ENCODE measurements around the gene DEFB132. TPM values are rescaled to one million over a fixed set of nuclear protein-coding genes. Genes with fewer than 3 reads are reported as not detected.

Gene DEFB132
- total RNA-seq, 1 donor from 2014 or later, result not detected

DNA sequence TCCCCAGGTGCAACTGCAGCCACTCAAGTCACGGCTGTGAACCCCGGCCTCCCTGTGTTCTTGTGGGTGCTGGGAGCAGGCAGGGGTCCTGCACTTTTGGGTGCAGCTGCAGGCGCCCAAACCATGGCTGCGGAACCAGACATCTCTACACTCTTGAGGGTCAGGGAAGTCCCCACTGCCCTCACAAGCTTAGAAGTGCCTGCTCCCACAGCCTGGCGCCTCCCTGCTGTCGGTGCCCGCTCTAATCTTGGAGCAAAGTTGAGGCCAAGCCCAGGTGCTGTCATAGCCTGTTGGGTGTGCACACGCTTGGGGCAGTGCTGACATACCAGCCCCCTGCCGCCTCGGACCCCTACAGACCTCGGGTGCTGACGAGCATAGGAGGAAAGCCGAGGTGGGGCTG lies 6.2 kb downstream of the DEFB132 start:
- no peak for DNase-seq (ENCODE audit: low read depth, low spot score)

DNA sequence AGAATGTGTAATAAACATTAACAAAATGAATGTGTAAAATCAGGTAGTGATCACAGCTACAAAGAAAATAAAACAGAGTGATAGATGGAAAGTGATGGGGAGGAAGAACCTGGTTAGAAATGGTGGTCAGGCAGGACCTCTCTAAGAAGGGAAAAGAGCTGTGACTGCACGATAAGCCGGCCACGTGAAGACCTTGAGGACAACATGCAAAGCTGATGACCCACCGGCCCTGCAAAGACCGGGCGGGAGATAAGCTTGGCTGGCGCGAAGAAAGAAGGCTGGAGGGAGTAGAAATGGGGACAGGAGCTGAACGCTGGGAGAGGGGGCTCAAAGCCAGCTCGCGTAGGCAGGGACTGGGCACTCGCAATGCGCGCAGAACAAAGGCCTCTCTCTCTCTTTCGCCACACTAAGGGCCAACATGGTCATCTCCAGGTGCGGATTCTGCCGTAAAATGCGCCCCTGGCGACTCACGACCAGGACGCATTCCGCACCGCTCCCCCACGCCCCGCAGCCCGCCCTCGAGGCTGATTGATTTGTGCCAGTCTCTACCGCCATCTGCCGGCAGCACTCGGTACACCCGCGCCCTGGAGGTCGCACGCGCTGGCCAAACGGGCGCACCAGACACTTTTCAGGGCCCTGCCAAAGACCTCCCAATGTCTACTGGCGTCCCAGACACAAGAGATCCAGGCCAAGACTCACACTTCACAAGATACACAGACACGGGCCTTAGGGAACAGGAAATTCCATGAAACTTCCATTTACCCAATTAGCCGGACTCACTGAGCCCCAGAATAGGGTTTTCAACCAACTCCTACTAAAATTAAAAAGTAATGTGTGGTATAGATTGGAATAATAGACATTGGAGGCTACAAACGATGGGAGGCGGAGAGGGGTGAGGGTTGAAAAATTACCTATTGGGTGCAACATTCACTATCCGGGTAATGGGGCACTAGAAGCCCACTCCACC lies 9.4 kb downstream of the DEFB132 start:
- peak; percentile 32 for DNase-seq (ENCODE audit: low read depth, low spot score)

DNA sequence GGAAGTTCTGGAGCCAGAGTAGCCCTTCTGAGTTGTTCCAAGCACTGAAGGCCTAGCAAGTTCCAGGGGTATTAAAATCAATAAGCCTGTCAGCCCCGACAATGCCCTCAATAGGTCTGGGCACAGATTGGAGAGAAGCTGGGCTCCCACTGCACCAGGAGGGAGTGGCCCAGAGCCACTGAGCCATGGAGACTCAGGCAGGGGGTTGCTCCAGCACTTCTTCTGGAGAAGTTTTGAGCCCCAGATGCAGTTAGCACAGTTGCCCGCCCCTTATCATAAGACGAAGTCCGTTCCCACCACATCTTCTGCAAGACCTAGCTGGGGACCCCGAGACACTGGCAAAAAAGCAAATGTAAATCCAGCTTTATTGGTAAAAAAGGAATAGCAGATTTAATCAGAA lies 13.0 kb downstream of the DEFB132 start:
- DNase-seq (ENCODE audit: low read depth, low spot score), result no peak

DNA sequence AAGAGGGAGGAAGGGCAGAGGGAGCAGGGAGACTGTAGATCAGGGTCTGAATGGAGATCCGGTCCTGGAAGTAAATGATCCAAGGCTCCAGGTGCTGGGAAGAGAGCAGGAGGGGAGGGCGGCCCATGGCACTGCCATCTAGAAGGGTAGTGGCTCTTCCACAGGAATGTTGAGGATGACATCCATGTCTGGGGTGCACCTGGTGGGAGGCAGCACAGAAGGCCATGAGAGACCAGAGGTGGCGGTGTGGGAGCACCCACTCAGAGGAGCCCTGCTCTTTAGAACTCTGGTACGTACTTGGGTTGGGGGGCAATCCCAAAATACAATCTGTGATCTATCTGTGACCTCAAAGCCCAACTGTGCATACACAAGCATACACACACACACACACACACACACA lies 13.5 kb downstream of the DEFB132 start:
- no peak for DNase-seq (ENCODE audit: low read depth, low spot score)

DNA sequence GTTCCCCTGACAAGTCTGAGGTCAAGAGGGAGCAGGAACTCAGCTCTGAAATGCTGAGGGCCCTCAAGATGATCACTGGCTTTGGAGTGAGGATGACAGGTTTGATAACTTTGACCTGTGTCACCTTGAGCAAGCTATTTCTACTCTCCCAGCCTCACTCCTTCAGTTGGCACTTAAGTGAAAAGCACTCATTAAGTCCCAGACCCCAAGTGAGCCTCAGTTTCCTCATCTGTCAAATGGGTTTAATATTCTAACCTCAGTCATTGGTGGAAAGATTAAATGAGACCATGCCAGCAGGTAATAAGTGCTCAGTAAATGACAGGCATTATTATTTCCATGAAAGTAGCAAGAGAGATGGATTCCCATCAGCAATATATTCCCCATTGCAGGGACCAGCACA lies 14.0 kb downstream of the DEFB132 start:
- no peak for DNase-seq (ENCODE audit: low read depth, low spot score)

DNA sequence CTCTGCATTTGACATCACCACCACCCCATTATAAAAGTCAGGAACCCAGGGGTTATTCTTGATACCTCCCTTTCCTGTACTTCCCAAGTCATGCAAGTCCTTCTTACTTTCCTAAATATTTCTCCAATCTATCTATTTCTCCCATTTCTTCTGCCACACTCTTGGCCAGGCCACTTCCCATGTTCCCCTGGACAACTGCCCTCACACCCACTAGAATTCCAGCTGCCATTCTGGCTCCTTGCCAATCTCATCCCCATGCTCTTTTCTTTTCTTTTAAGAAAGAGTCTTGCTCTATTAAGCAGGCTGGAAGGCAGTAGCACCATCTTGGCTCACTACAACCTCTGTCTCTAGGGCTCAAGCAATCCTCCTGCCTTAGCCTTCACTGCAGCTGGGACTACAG lies 15.2 kb downstream of the DEFB132 start:
- DNase-seq (ENCODE audit: low read depth, low spot score), result no peak

DNA sequence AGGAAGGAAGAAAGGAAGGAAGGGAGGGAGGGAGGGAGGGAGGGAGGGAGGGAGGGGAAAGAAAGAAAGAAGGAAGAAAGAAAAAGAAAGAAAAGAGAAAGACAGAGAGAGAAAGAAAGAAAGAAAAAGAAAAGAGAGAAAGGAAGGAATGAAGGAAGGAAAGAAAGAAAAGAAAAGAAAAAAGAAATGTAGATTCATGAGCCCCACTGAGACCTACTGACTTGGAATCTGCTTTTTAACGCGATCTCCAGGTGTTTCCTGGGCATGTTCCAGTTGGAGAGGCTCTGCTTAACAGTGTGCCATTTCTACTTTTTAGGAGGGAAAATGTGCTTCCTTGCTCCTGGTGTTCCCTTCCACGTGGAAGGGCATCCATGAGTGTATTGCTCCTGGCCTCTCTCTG lies 16.4 kb downstream of the DEFB132 start:
- no peak for DNase-seq (ENCODE audit: low read depth, low spot score)

DNA sequence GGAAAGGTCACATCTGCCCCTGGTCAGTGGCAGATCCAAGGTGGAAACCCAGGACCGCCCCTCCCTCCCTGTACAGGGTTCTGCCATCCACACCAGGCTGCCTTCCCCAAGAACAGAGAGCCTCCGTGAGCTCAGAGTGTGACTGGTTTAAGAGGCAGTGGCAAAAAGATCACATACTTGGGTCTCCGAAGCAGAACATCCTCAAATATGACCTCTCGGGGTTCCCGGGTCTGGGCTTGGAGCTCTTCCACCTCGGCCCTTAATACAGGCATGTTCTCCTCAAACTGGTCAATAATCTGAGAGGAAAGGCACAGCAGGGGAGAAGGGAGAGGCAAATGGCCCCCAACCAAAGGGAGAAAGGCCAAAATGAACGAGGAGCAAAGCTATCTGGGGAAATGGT lies 18.3 kb downstream of the DEFB132 start:
- DNase-seq (ENCODE audit: low read depth, low spot score), result no peak

DNA sequence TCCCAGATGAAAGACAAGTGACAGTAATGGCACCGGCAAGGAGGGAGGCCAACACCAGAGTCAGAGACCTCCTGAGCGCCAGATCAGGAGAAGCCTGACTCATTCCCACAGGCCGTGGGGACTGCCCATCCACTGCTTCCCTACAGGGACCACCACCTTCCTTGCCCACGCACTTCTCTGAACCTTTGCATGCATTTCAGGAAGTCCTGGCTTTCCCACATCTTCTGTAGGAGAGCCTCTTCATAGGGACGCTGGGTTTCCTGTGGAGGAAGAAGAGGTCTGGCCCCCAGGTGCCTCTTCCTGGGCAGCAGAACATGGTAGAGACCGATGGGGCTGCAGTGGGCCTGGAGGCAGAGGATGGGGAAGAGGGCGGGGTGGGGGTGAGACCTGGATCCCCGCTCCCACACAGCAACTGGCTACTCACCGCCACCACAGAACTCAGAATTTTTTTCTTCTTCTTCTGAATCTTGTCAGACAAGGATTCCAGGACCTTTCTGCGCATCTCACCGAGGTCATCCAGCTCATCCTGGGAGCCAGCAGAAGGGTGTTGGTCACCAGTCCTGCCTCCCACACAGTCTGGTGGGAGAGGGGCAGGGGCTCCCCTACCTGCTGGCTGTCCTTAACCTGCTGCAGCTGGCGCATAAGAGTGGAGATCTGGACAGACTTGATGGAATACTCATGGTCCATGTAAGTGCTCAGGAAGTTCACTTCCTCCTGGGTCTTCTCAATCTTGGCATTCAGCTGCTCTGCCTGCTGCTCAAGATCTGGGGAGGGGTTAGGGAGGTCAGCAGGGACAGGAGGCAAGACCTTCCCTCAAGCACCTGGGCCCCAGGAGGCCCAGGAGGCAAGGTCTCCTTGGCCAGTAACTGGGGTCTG lies 19.3 kb downstream of the DEFB132 start:
- DNase-seq (ENCODE audit: low read depth, low spot score), result no peak

DNA sequence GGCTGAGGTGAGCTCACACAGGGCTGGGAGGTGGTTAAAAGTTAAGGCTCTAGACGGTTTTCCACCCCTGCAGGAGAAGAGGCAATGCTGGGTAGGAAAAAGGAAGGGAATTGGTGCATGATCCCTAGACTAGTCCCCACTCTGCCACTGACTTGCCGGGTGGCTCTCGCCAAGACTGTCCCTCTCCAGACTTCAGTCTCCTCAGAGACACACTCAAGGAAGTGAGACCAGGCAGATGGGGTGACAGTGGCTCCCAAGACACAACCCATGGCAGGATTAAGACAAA lies 19.9 kb downstream of the DEFB132 start:
- DNase-seq (ENCODE audit: low read depth, low spot score), result no peak

DNA sequence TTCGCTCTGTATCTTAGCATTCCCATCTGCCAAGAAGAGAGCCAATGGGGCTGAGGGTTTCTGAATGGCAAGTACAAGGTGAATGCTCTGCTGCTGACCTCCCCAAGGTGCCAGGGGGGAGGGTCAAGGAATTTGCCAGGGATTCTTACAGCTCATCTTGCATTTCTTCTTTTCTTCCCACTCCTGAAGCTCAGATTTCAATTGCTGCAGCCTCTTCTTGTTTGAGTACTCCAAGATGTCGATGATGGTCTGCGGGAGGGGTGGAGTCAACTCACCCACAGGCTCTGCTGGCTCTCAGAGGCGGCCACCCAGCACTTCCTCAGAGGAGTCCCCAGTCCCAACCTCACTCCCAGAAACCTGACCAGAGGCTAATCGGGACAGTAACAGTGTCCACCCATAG lies 20.7 kb downstream of the DEFB132 start:
- no peak for DNase-seq (ENCODE audit: low read depth, low spot score)

DNA sequence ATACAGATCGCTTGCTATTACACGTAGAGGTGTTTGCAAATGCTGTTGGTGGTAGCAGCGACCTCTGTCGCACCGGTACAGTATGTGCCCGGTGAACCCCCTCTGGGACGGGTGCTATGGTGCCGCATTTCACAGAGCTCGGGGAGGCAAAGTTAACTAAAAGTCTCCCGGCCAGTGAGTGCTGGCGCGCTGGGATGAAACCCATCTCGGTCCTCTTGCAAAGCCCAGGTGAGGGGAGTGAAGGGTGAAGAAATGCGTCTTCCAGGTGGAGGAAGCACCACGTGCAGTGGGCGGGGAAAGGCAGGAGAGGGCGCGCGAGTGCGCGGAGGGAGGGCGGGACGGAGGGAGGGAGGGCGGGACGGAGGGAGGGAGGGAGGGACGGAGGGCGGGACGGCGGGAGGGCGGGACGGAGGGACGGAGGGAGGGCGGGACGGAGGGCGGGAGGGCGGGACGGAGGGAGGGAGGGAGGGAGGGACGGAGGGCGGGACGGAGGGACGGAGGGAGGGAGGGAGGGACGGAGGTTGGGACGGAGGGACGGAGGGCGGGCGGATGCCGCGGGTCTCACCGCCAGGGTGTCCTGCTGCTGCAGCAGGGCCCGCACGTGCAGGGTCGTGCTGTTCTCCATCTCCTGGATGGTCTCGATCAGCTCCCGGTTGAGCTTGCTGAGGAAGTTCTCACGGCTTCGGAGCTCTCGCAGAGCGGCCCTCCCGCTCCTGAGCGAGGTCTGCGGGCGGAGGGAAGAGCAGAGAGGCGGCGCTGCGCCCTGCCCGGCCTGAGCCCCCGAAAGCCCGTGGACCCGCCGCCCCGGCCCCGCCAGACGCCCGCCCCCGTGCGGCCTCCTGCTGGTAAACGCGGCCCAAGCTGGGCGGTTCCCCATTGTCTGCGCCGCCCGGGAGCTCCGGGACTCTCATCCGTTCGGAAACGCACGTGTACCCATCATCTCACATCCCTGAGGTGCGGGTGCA lies 21.4 kb downstream of the DEFB132 start:
- DNase-seq (ENCODE audit: low read depth, low spot score), result no peak

DNA sequence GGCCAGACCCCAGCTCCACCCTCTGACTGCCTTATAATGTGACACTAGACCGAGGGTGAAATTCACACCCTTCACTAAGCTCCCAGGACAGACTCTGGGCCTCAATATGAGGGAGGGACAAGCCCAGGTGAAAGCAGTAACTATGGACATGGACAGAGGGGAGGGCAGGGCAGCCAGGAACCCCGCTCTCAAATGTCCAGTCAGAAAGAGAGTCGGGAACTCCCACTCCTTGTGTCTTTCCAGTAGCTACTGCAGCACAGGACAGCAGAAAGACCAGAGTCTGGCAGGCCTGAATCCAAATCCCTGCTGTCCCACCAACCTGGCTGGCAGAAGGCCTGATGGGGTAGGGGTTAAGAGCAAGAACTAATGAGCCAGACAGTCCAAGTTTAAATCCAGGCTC lies 26.6 kb downstream of the DEFB132 start:
- no peak for DNase-seq (ENCODE audit: low read depth, low spot score)

DNA sequence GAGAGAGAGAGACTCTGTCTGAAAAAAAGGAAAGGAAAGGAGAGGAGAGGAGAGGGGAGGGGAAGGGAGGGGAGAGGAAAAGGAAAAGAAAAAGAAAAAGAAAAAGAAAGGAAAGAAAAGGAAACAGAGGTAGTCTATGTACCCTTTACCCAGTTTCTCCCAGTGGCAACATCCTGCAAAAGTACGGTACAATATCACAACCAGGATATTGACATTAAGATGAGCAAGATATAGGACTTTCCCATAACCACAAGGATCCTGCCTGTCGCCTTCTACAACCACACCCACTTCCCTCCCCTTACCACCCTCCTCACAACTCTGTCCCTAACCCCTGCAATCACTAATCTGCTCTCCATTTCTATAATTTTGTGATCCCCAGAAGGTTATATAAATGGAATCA lies 29.0 kb downstream of the DEFB132 start:
- DNase-seq (ENCODE audit: low read depth, low spot score), result no peak

DNA sequence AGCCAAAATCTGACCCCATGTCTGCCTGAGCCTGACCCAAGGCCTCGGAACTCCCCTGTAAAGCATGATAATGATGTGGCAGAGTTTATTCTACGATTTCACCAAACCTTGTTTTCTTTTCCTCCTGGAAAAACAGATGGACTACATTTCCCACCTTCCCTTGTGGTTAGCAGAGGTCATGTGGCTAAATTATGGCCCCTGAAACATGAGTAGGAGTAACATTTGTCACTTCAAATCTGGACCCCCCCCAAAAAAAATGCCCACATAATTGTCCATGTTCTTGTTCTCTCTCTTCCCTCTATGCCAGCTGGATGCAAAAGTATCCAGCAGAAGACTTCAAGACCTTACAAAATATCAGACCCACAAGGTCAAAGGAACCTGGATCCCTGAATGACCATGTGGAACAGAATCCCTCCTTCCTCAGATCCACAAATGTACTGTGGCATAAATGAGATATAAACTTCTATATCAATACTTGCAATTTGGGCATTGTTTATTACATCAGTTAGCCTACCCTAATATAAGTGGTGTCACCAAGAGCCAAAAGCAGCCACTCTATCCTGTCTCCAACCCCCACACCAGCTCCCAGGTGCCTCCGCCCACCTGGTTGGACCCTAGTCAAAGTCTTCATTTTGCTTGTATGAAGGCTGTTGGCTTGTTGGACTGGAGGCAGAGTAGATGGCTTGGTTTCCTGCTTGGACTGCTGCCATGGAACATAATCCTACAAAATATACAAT lies 31.6 kb downstream of the DEFB132 start:
- no peak for DNase-seq (ENCODE audit: low read depth, low spot score)

DNA sequence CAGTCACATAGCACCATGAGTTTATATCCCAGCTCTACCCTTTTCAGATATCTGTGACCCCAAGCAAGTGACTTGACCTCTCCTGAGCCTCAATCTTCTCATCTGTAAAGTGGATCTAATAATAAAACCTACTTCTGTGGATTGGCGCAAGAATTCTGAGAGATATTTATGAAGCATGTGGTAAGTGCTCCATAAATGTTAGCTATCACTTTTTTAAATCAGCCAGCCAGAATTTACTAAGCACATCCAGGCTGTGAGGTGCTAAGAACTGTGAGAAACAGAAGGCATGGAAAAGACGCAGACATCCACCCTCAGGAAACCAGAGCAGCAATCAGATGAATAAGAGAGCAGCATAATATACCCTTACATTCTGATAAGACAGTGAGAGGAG lies 32.2 kb downstream of the DEFB132 start:
- no peak for DNase-seq (ENCODE audit: low read depth, low spot score)

DNA sequence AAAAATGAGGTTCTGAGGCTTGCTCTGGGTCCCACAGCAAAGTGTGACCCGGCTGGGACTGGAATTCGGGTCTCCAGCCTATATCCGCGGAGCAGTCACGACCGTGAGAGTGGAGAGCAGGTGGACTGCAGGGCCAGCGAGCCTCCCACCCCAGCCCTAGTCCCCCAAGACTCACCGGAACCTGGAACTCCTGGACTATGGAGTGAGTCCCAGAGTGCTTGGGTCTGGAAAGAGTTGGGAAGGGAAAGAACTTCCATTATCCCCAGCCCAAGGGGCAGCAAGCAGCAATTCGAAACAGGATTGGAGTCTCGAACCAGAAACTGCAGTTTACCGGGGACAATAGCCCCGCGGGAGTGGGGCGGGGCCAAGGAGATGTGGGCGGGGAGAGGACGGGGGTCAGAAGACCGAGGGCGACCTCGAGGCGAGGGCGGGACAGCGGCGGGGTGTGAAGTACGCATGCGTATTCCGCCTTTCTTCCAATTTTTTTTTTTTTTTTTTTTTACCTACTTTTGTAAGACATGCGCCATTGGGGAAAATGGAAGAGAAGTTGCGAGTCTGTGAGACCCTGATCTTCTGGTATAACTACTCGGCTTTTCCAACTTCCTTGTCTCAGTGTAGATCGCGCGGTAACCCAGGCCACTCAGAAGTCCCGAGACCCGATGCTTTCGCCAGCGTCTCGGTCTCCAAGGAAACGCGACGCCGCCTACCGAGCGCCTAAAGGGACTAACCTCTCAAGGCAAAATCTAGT lies 32.7 kb downstream of the DEFB132 start, which contains the start of gene C20orf96:
TSS of gene C20orf96 (minus strand) at position 667 of the 748 bp plus-strand sequence. CDS start at position 527, 140 bp downstream.
- peak; percentile 75 for DNase-seq (ENCODE audit: low read depth, low spot score)

DNA sequence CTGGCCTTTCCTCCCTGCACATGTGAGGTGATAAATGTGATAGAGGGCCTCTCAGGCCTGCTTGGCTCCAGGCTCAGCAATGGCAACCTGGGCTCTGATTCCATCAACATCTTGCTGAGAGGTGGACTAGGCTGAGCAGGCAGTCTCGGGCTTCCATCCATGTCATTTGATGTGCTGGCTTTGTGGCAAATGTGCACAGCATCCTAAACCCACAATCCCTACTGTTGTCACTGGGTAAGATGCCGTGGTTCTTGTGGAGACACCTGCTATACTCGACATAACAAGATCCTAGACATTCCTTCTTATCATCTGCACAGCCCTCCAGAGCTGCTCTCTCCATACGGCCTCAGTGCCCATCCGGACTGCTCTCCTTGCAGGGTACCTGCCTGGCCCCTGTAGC lies 37.1 kb downstream of the DEFB132 start:
- no peak for DNase-seq (ENCODE audit: low read depth, low spot score)

DNA sequence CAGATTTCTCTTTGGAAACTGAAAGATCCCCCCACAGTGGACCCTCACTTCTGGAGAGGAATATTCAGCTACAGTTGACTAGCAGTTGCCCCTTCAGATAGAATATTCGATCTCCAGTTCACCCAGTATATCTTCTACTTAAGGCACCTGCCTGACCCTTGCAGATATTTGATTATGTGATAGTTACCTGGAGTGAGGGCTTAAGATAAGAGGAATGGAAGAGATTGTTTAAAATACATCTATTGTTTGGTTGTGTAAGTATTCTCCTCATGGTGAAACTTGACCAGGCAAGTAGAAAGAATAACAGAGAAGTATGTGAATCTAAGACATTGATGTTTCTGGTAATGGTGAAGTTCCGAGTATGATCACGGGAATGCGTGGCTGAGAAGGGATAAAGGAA lies 38.3 kb downstream of the DEFB132 start:
- no peak for DNase-seq (ENCODE audit: low read depth, low spot score)

Data from pulmonary artery endothelial cell (primary cell).